GM19099 (cell line): Measurements from ENCODE around the gene PFKL.

ENCODE experiments used
- POLR2A ChIP-seq: IDR thresholded peaks from 3 replicates; pipeline ENCODE4 v1.6.1; 2011; ENCODE audit warnings: low read depth; ENCODE audit not compliant: insufficient read length; ENCODE audit errors: extremely low read depth

PFKL gene

GRCh38 chr21:44353191-44353970 lies 53.5 kb downstream of the PFKL start, which contains the start of gene TRPM2:
Gene TRPM2, plus strand, starts transcription at chr21:44353621. Its CDS starts 80 bp downstream, at chr21:44353701.
- TF ChIP-seq POLR2A: peak; percentile 68

GRCh38 chr21:44354001-44354405 lies 54.1 kb downstream of the PFKL start:
- no peak for TF ChIP-seq POLR2A

- TF ChIP-seq POLR2A: peak; percentile 16
Measured at GRCh38 chr21:44354775-44355771, 55.2 kb downstream of the PFKL start.

GRCh38 chr21:44356160-44356559 lies 56.3 kb downstream of the PFKL start:
- TF ChIP-seq POLR2A: no peak

- no peak for TF ChIP-seq POLR2A
Measured at GRCh38 chr21:44356636-44357035, 56.8 kb downstream of the PFKL start.

- TF ChIP-seq POLR2A: no peak
Measured at GRCh38 chr21:44357064-44357837, 57.4 kb downstream of the PFKL start.

- TF ChIP-seq POLR2A: no peak
Measured at GRCh38 chr21:44359396-44359795, 59.5 kb downstream of the PFKL start.

GRCh38 chr21:44360159-44360558 lies 60.3 kb downstream of the PFKL start:
- no peak for TF ChIP-seq POLR2A

- no peak for TF ChIP-seq POLR2A
Measured at GRCh38 chr21:44363278-44363677, 63.4 kb downstream of the PFKL start.

- TF ChIP-seq POLR2A: no peak
Measured at GRCh38 chr21:44364151-44365053, 64.5 kb downstream of the PFKL start.

GRCh38 chr21:44365251-44365966 lies 65.6 kb downstream of the PFKL start:
- TF ChIP-seq POLR2A: no peak

GRCh38 chr21:44365967-44366585 lies 66.2 kb downstream of the PFKL start:
- TF ChIP-seq POLR2A: no peak

- TF ChIP-seq POLR2A: no peak
Measured at GRCh38 chr21:44366586-44367211, 66.8 kb downstream of the PFKL start.
